IMR-90 (cell line): ENCODE measurements around the gene PCDHGA7. TPM values are rescaled to one million over a fixed set of nuclear protein-coding genes. Genes with fewer than 3 reads are reported as not detected.
A peak's percentile ranks its signal among the peaks of the same experiment; 100 is the strongest.

Experiments
- ATAC-seq: fragments of 200-7000 bp; cut with Tn5 transposase; 2 replicates; pipeline ENCODE4 v1.9.1; 2020; ENCODE audit warnings: low read depth, mild to moderate bottlenecking, moderate library complexity
- BruUV-seq: library from RNA; stranded (reverse); fragments of 400-500 nt; replicated peaks from 2 replicates; lab custom pipeline; 2021; lab: Mats Ljungman, UMichigan
- CTCF ChIA-PET: fragments of 300-600 bp; formaldehyde crosslinking; extraction: SDS; loops from one replicate; lab custom pipeline; 2021; ENCODE audit warnings: antibody characterized with exemption; lab: Yijun Ruan, JAX
- POLR2A ChIA-PET: fragments of 300-600 bp; sonication (Branson Sonifier 250); formaldehyde crosslinking; loops from one replicate; lab custom pipeline; 2022; ENCODE audit warnings: antibody characterized with exemption; ENCODE audit not compliant: unreplicated experiment; lab: Charles Lee
- DNase-seq: peaks from one replicate; pipeline ENCODE4 v3.0.0; 2013
- H2AFZ ChIP-seq: replicated peaks from 2 replicates; pipeline ENCODE3; 2013; ENCODE audit warnings: low read length, mild to moderate bottlenecking; ENCODE audit not compliant: poor library complexity
- H2AK5ac ChIP-seq: 2 replicates; pipeline ENCODE4 v1.6.1; 2013; ENCODE audit warnings: low read depth, low read length, inconsistent platforms
- H2AK9ac ChIP-seq: replicated peaks from 2 replicates; pipeline ENCODE3; 2013; ENCODE audit warnings: mild to moderate bottlenecking, low read depth, low read length, moderate library complexity; ENCODE audit not compliant: poor library complexity
- H2BK120ac ChIP-seq: 2 replicates; pipeline ENCODE4 v1.6.1; 2013; ENCODE audit warnings: low read depth, low read length, inconsistent platforms
- H2BK15ac ChIP-seq: 3 replicates; pipeline ENCODE4 v1.6.1; 2013; ENCODE audit warnings: low read depth, low read length, inconsistent platforms
- H2BK20ac ChIP-seq: 2 replicates; pipeline ENCODE4 v1.6.1; 2013; ENCODE audit warnings: low read depth, mild to moderate bottlenecking, inconsistent platforms, low read length, moderate library complexity
- H2BK5ac ChIP-seq: 2 replicates; pipeline ENCODE4 v1.6.1; 2013; ENCODE audit warnings: mild to moderate bottlenecking, low read depth, low read length, inconsistent platforms; ENCODE audit not compliant: poor library complexity, severe bottlenecking
- H3K14ac ChIP-seq: replicated peaks from 2 replicates; pipeline ENCODE4 v1.6.1; 2013; ENCODE audit warnings: low read depth, low read length, inconsistent platforms
- H3K18ac ChIP-seq: 2 replicates; pipeline ENCODE4 v1.6.1; 2013; ENCODE audit warnings: low read depth, low read length, control low read depth
- H3K23ac ChIP-seq: 2 replicates; pipeline ENCODE4 v1.6.1; 2013; ENCODE audit warnings: low read depth, low read length, inconsistent platforms
- H3K27ac ChIP-seq: 2 replicates; pipeline ENCODE4 v1.5.1; 2013; ENCODE audit warnings: mild to moderate bottlenecking, control low read depth, low read length; ENCODE audit not compliant: insufficient read depth
- H3K27me3 ChIP-seq: 2 replicates; pipeline ENCODE4 v1.6.1; 2013; ENCODE audit warnings: low read length; ENCODE audit not compliant: control insufficient read depth, insufficient read depth
- H3K36me3 ChIP-seq: 2 replicates; pipeline ENCODE4 v1.6.1; 2013; ENCODE audit warnings: low read length, mixed read lengths; ENCODE audit not compliant: control insufficient read depth, insufficient read depth
- H3K4ac ChIP-seq: 2 replicates; pipeline ENCODE4 v1.6.1; 2013; ENCODE audit warnings: low read depth, low read length, inconsistent platforms
- H3K4me1 ChIP-seq: 2 replicates; pipeline ENCODE4 v1.6.1; 2013; ENCODE audit warnings: low read length, mixed read lengths; ENCODE audit not compliant: control insufficient read depth, insufficient read depth
- H3K4me2 ChIP-seq: 2 replicates; pipeline ENCODE4 v1.6.1; 2013; ENCODE audit warnings: low read depth, mild to moderate bottlenecking, control low read depth, low read length, moderate library complexity
- H3K4me3 ChIP-seq: 2 replicates; pipeline ENCODE4 v1.5.1; 2013; ENCODE audit warnings: low read depth, mild to moderate bottlenecking, control low read depth, low read length, moderate library complexity; ENCODE audit not compliant: insufficient read depth
- H3K56ac ChIP-seq: 2 replicates; pipeline ENCODE4 v1.6.1; 2013; ENCODE audit warnings: low read length, inconsistent platforms; ENCODE audit not compliant: insufficient read depth; ENCODE audit errors: extremely low read depth
- H3K79me1 ChIP-seq, 2 experiments: 2 replicates each; pipeline ENCODE4 v1.6.1; 2013; ENCODE audit warnings: low read length in 2 of 2, inconsistent platforms in 1 of 2, low read depth in 1 of 2
- H3K9ac ChIP-seq: 2 replicates; pipeline ENCODE4 v1.6.1; 2013; ENCODE audit warnings: low read depth, low read length, control low read depth
- H3K9me1 ChIP-seq: 2 replicates; pipeline ENCODE4 v1.6.1; 2013; ENCODE audit warnings: low read length, inconsistent platforms; ENCODE audit not compliant: insufficient read depth
- H3K9me3 ChIP-seq: 2 replicates; pipeline ENCODE4 v1.6.1; 2013; ENCODE audit warnings: low read length; ENCODE audit not compliant: control insufficient read depth, insufficient read depth
- H4K20me1 ChIP-seq: 2 replicates; pipeline ENCODE4 v1.6.1; 2013; ENCODE audit warnings: low read length, inconsistent platforms; ENCODE audit not compliant: insufficient read depth
- H4K5ac ChIP-seq: 2 replicates; pipeline ENCODE4 v1.6.1; 2013; ENCODE audit warnings: mild to moderate bottlenecking, low read depth, low read length, control low read depth
- H4K8ac ChIP-seq, 2 experiments: 2 replicates each; pipeline ENCODE4 v1.6.1; 2013; ENCODE audit warnings: low read depth in 2 of 2, low read length in 2 of 2, control low read depth in 1 of 2, inconsistent platforms in 1 of 2
- H4K91ac ChIP-seq: 2 replicates; pipeline ENCODE4 v1.6.1; 2013; ENCODE audit warnings: low read depth, low read length, inconsistent platforms; ENCODE audit not compliant: insufficient read depth
- CEBPB ChIP-seq: IDR thresholded peaks from 2 replicates; pipeline ENCODE4 v1.6.1; 2012; ENCODE audit warnings: low read depth, low read length, improper control_type of control experiment
- CHD1 ChIP-seq: IDR thresholded peaks from 2 replicates; pipeline ENCODE4 v1.6.1; 2012; ENCODE audit warnings: low read depth, low read length, improper control_type of control experiment
- WGBS, 2 experiments: methylation state at CpG; one replicate each; pipeline versions ENCODE4 v1.1.5 to v1.1.7; 2013; ENCODE audit warnings: missing lambda C conversion rate in 2 of 2; ENCODE audit not compliant: insufficient read length in 1 of 2; ENCODE audit errors: extremely low coverage in 2 of 2; 5-methylcytosine and 5-hydroxymethylcytosine counted together
- dilution Hi-C: fragments of 300-500 bp; cut with HindIII; formaldehyde crosslinking; loops from one replicate; pipeline ENCODE4 v1.14.3; 2018; ENCODE audit warnings: low sequenced_read_pairs; ENCODE audit not compliant: unreplicated experiment
- in situ Hi-C: fragments of 300-500 bp; cut with MboI; formaldehyde crosslinking; loops from 3 replicates; pipeline ENCODE4 v1.14.3; 2019; ENCODE audit warnings: low sequenced_read_pairs, inconsistent platforms, mixed read lengths
- intact Hi-C: fragments of 100-400 bp; cut with micrococcal nuclease; formaldehyde crosslinking; loops from 2 replicates; pipeline ENCODE4 v1.10.0; 2022
- polyA plus RNA-seq, 3 experiments: library from polyadenylated mRNA; depleted of rRNA; stranded (reverse); fragments of >200 nt; gene quantifications; 2 replicates each; pipeline ENCODE4 v1.2.3, GENCODE V29; 2012; ENCODE audit warnings: low replicate concordance in 1 of 3
- total RNA-seq: library from RNA; depleted of rRNA; stranded (reverse); fragments of >200 nt; gene quantifications from 2 replicates; pipeline ENCODE4 v1.2.3, GENCODE V29; 2012

The PCDHGA7 gene
- total and polyA plus RNA-seq, 2 of the 4 experiments (the other 2 are of a cell fraction): 3.2 to 3.4 TPM

DNA sequence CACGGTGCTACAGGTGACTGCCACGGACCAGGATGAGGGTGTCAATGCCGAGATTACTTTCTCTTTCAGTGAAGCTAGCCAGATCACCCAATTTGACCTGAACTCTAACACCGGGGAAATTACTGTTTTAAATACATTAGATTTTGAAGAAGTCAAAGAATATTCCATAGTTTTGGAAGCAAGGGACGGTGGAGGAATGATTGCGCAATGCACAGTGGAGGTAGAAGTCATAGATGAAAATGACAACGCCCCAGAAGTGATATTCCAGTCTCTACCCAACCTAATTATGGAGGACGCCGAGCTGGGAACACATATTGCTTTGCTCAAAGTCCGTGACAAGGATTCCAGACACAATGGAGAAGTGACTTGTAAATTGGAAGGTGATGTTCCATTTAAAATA, 6.1 kb downstream of the PCDHGA7 start:
- H3K9me3 ChIP-seq: peaks cover 50% of the 10 kb centered on the region
- no peak overlapping the region for H4K8ac ChIP-seq
- H3K4ac ChIP-seq: no peak overlapping the region
- H4K91ac ChIP-seq: no peak overlapping the region
- no peak overlapping the region for H3K14ac ChIP-seq
- no peak overlapping the region for H2AFZ ChIP-seq
- H4K20me1 ChIP-seq: no peaks in the 10 kb centered on the region
- H3K23ac ChIP-seq: no peak overlapping the region
- intact Hi-C loops (no loop called here), in situ Hi-C loops (no loop called here), dilution Hi-C loops (no loop called here)
- no peak overlapping the region for H3K56ac ChIP-seq
- peaks cover 1% of the 10 kb centered on the region; the same call in 1 of the 2 replicates for H3K4me1 ChIP-seq
- WGBS, 2 experiments: no CpG with 5 or more reads among the region's 10 CpGs
- no peak overlapping the region for H4K5ac ChIP-seq
- CTCF ChIA-PET: no interaction called here
- no peaks in the 10 kb centered on the region for H3K9me1 ChIP-seq
- no peak overlapping the region for H2AK9ac ChIP-seq
- no peak overlapping the region for H2BK120ac ChIP-seq
- H3K27ac ChIP-seq: no peak overlapping the region
- DNase-seq (no peak), ATAC-seq (no peak)
- peaks cover 7% of the 10 kb centered on the region in 2 experiments; a peak in 3 of 4 replicates for H3K79me1 ChIP-seq
- H2BK5ac ChIP-seq: no peak overlapping the region
- H2BK20ac ChIP-seq: no peak overlapping the region
- no peak overlapping the region for H3K18ac ChIP-seq
- H3K4me2 ChIP-seq: peak overlapping the region; percentile 9; the same call in 1 of the 2 replicates
- no peaks in the 10 kb centered on the region for H3K27me3 ChIP-seq
- POLR2A ChIA-PET: no interaction called here
- H2AK5ac ChIP-seq: no peak overlapping the region
- H3K4me3 ChIP-seq: no peak overlapping the region
- H3K36me3 ChIP-seq: peaks cover 19% of the 10 kb centered on the region
- no peak overlapping the region for H2BK15ac ChIP-seq
- no TSS peak for BruUV-seq
- no peak overlapping the region for H3K9ac ChIP-seq
- TF ChIP-seq CHD1: no peak
- TF ChIP-seq CEBPB: peak; percentile 95
